IPS-NIHi11 (cell line): Measurements from ENCODE around the gene RBMX2.

Source experiments
- DNase-seq: peaks from one replicate; pipeline ENCODE4 v3.0.0; 2012; ENCODE audit warnings: mixed read lengths, low spot score

RBMX2 gene

GRCh38 chrX:130446974-130447373 is 45.2 kb downstream of the RBMX2 start:
- DNase-seq = no peak
